GM12874 (cell line): ENCODE measurements around the gene NOS1.

Experiments
- CTCF ChIP-seq: IDR thresholded peaks from 2 replicates; pipeline ENCODE4 v1.5.1; 2011; ENCODE audit warnings: low read depth, mild to moderate bottlenecking, control low read depth, low read length, moderate library complexity; ENCODE audit not compliant: insufficient read depth

The NOS1 gene

GRCh38 chr12:117400912-117401311 lies 39.5 kb upstream of the NOS1 start:
- TF ChIP-seq CTCF: no peak

- no peak for TF ChIP-seq CTCF
Observed at GRCh38 chr12:117395766-117396165, 34.3 kb upstream of the NOS1 start.

GRCh38 chr12:117394491-117394890 lies 33.1 kb upstream of the NOS1 start:
- TF ChIP-seq CTCF: no peak

- no peak for TF ChIP-seq CTCF
Observed at GRCh38 chr12:117393656-117394055, 32.2 kb upstream of the NOS1 start.

GRCh38 chr12:117390866-117391265 lies 29.4 kb upstream of the NOS1 start:
- no peak for TF ChIP-seq CTCF

- TF ChIP-seq CTCF: no peak
Observed at GRCh38 chr12:117388951-117389446, 27.6 kb upstream of the NOS1 start.

- TF ChIP-seq CTCF: no peak
Observed at GRCh38 chr12:117387832-117388231, 26.4 kb upstream of the NOS1 start.

- TF ChIP-seq CTCF: no peak
Observed at GRCh38 chr12:117384735-117385134, 23.3 kb upstream of the NOS1 start.
